ENCODE results near the gene RNU4-1. TPM values are rescaled to one million over a fixed set of nuclear protein-coding genes. Genes with fewer than 3 reads are reported as not detected.
"Not testable (repeated sequence)": the region's sequence is repeated elsewhere in the genome, so short reads cannot be mapped to it uniquely, and the experiment has no call there.

Gene RNU4-1
- 2,196 and 2,563 TPM in 2 replicates for total RNA-seq

DNA sequence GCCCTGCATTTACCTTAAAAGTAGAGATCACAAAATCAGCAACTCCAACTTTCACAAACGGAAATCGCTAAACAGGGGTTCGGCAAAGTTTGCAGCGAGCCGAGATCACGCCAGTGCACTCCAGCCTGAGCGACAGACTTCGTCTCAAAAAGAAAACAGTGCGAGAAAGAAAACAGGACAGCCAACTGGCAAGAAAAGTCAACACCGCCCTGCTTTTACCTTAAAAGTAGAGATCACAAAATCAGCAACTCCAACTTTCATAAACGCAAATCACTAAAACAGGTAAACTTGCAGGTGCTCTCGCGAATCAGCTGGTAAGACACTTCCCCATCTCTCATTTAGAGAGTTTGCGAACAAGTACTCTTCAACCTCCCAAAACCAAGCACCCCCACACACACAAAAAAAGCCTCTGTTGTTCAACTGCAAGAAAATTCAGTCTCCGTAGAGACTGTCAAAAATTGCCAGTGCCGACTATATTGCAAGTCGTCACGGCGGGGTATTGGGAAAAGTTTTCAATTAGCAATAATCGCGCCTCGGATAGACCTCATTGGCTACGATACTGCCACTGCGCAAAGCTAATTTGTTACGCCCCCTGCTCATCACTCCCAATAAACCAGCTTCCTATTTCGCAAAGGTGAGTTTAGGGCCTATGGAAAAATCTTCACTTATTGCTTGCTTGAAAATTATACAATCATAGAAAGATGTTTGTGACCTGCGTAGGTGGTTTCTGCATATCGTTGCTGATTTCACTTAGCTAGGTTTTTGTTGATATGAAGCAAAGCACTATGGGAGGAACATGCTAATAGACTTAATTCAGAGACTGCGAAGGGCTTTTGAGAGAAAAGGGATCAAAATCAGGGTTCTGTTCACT is at the start of gene RNU4-1:
RNU4-1 (minus strand) TSS at position 577 of the 871 bp plus-strand sequence.
- Mint-ChIP-seq H3K27ac (no peak within 1 kb of the TSS), H3K4me1 (peaks cover 3% of the 10 kb centered on the region), H3K27me3 (peaks cover 3% of the 10 kb centered on the region), H3K36me3 (ENCODE audit: low read depth) (no peaks in the 10 kb centered on the region), H3K4me3 (no peak within 1 kb of the TSS), H3K9me3 (no peaks in the 10 kb centered on the region)
- intact Hi-C loops (cut with micrococcal nuclease) = loop anchor here (1.0 to 2.0 kb wide), 5 partner anchors 9 to 280 kb away; partner anchors contain the start of gene SIRT4
- peak; percentile 93 for DNase-seq

DNA sequence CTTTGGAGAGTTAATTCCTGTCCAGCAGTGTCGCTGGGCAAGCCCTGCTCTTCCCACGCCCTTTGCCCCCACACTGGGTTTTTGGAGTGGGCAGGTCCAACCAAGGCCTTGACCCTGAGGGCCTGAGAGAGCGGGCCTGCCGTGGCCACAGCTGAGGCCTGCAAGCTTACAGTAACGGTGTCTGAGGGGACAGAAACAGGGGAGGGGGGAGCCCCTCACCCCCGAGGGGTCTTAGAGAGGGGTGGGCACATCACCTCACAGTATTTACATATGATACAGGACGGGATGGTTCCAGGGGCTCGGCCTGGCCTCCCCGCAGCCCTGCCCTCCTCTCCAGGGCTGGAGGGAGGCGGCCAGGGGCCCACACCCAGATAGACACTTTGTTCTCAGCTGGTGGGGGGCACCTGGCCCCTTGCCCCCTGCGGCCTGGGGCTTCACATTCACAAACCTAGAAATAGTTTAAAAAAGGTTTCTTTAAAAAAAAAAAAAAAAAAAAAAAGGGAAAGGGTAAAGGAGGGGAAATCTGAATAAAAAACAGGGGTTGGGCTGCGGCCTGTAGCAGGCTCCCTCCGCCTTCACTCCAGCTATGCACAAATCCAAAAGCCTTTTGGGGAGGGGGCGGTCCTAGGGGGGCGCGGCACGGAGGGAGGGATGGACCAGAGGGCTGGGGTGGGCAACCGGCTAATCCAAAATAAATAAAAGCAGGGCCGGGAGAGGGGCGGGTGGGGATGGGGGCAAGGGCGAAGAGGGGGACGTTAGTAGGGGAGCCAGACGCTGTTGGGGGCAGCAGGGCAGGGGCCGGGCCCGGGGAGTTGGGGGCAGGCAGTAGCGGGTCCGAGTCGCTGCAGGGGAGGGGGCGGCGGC is 49.4 kb upstream of the RNU4-1 start:
- Mint-ChIP-seq H3K9me3 (peaks cover 9% of the 10 kb centered on the region), H3K27me3 (peaks cover 4% of the 10 kb centered on the region), H3K27ac (no peak overlapping the region), H3K4me1 (no peaks in the 10 kb centered on the region), H3K4me3 (no peak overlapping the region), H3K36me3 (ENCODE audit: low read depth) (no peaks in the 10 kb centered on the region)
- DNase-seq = no peak
- intact Hi-C loops (cut with micrococcal nuclease) = no loop called here

GRCh38 chr12:120339256-120339655 is 46.2 kb upstream of the RNU4-1 start:
- Mint-ChIP-seq H3K27me3 (peaks cover 5% of the 10 kb centered on the region), H3K4me3 (no peak overlapping the region), H3K27ac (no peak overlapping the region), H3K36me3 (ENCODE audit: low read depth) (no peaks in the 10 kb centered on the region), H3K9me3 (peaks cover 20% of the 10 kb centered on the region), H3K4me1 (no peaks in the 10 kb centered on the region)
- intact Hi-C loops (cut with micrococcal nuclease) = no loop called here
- no peak for DNase-seq

GRCh38 chr12:120337730-120338129 is 44.7 kb upstream of the RNU4-1 start:
- no peak overlapping the region for H3K4me3 Mint-ChIP-seq
- H3K27me3 Mint-ChIP-seq = peaks cover 5% of the 10 kb centered on the region
- no peak for DNase-seq
- intact Hi-C loops (cut with micrococcal nuclease) = no loop called here
- no peak overlapping the region for H3K27ac Mint-ChIP-seq
- H3K36me3 Mint-ChIP-seq (ENCODE audit: low read depth) = no peaks in the 10 kb centered on the region
- H3K9me3 Mint-ChIP-seq = peaks cover 20% of the 10 kb centered on the region
- H3K4me1 Mint-ChIP-seq = no peaks in the 10 kb centered on the region

DNA sequence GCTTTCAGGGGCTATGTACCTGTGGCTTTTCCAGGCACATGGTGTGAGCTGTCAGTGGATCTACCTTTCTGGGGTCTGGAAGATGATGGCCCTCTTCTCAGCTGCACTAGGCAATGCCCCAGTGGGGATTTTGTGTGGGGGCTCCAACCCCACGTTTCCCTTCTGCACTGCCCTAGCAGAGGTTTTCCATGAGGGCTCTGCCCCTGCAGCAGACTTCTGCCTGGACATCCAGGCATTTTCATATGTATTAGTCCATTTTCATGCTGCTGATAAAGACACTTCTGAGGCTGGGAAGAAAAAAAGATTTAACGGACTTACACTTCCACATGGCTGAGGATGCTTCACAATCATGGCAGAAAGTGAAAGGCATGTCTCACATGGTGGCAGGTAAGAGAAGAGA is 43.4 kb upstream of the RNU4-1 start:
- H3K9me3 Mint-ChIP-seq = peaks cover 20% of the 10 kb centered on the region
- H3K36me3 Mint-ChIP-seq (ENCODE audit: low read depth); H3K4me3 Mint-ChIP-seq; DNase-seq; H3K27me3 Mint-ChIP-seq; H3K27ac Mint-ChIP-seq; H3K4me1 Mint-ChIP-seq; intact Hi-C loops (cut with micrococcal nuclease): not testable (repeated sequence)

DNA sequence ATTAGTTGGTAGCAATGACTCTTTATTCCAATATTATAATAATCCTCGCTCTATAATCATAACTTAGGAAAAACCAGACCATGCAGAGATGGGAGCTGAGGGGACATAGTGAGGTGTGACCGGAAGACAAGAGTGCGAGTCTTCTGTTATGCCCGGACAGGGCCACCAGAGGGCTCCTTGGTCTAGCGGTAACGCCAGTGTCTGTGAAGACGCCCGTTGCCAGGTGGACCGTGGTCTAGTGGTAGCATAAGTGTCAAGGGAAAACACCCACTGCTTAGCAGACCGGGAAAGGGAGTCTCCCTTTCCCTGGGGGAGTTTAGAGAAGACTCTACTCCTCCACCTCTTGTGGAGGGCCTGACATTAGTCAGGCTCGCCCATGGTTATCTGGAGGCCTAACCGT is 42.4 kb upstream of the RNU4-1 start:
- H3K36me3 Mint-ChIP-seq (ENCODE audit: low read depth); H3K4me3 Mint-ChIP-seq; intact Hi-C loops (cut with micrococcal nuclease); H3K27me3 Mint-ChIP-seq; H3K4me1 Mint-ChIP-seq; H3K27ac Mint-ChIP-seq: not testable (repeated sequence)
- peak; percentile 76 for DNase-seq
- peaks cover 20% of the 10 kb centered on the region for H3K9me3 Mint-ChIP-seq

DNA sequence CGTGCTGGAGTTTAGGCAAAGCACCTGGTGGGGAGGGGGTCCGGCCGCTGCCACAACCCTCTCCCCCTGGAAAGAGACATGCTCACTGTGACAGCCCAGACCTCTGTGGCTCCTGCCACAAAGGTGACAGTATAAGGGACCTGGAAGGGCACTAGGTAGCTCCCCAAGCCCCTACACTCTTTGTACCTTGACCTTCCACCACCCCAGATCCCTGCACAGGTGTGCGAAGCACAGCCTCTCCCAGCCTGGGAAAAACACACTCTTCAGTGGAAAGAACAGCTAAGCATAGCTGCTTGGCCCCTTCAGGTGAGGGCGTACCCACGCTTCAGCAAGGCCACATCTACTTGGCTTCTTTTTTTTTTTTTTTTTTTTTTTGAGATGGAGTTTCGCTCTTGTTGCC is 39.5 kb upstream of the RNU4-1 start:
- intact Hi-C loops (cut with micrococcal nuclease) = no loop called here
- H3K27ac Mint-ChIP-seq = no peak overlapping the region
- H3K27me3 Mint-ChIP-seq = peaks cover 6% of the 10 kb centered on the region
- no peaks in the 10 kb centered on the region for H3K4me1 Mint-ChIP-seq
- no peak overlapping the region for H3K4me3 Mint-ChIP-seq
- H3K36me3 Mint-ChIP-seq (ENCODE audit: low read depth) = no peaks in the 10 kb centered on the region
- H3K9me3 Mint-ChIP-seq = peaks cover 13% of the 10 kb centered on the region
- no peak for DNase-seq

GRCh38 chr12:120332041-120332440 is 39.0 kb upstream of the RNU4-1 start:
- Mint-ChIP-seq H3K4me3 (no peak overlapping the region), H3K9me3 (peaks cover 9% of the 10 kb centered on the region), H3K27me3 (peaks cover 6% of the 10 kb centered on the region), H3K36me3 (ENCODE audit: low read depth) (no peaks in the 10 kb centered on the region), H3K4me1 (no peaks in the 10 kb centered on the region), H3K27ac (no peak overlapping the region)
- DNase-seq = no peak
- intact Hi-C loops (cut with micrococcal nuclease) = no loop called here

DNA sequence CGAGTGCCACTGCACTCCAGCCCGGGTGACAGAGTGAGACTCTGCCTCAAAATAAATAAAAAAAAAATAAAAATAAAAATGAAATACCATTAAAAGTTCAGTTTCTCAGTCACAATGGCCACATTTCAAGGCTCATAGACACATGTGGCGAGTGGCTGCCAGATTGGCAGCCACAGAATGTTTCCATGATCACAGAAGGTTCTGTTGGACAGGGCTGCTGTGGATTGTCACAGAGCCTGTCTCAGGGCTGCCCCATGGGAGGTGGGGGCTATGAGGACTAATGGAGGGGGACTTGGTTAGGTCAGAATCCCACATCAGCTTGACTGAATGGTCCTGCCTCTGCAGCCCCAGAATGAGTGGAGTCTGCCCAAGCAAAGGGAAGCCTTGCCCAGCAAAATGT is 38.4 kb upstream of the RNU4-1 start:
- no peaks in the 10 kb centered on the region for H3K36me3 Mint-ChIP-seq (ENCODE audit: low read depth)
- H3K4me3 Mint-ChIP-seq = no peak overlapping the region
- peaks cover 4% of the 10 kb centered on the region for H3K9me3 Mint-ChIP-seq
- no peak overlapping the region for H3K27ac Mint-ChIP-seq
- intact Hi-C loops (cut with micrococcal nuclease) = no loop called here
- no peaks in the 10 kb centered on the region for H3K4me1 Mint-ChIP-seq
- peaks cover 6% of the 10 kb centered on the region for H3K27me3 Mint-ChIP-seq
- DNase-seq = no peak

DNA sequence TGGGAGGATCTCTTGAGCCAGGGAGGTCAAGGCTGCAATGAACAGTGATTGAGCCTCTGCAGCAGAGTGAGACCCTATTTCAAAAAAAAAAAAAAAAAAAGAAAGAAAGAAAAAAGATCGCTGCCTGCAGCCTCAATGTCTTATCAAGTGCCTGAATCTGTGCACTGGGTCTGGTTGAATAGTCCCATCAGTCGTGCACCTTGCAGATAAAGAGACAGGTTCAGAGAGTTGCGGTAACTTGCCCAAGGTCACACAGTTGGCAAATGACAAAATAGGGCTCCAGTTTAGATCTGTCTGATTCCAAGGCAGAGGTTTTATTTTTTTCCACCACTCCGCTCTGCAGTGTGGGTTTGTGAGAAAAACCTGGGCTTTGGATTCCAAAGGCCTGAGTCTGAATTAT is 35.2 kb upstream of the RNU4-1 start:
- DNase-seq = no peak
- intact Hi-C loops (cut with micrococcal nuclease) = loop anchor here (5.0 kb wide), 2 partner anchors 34 to 319 kb away; no protein-coding TSS in a partner anchor
- Mint-ChIP-seq H3K4me3 (no peak overlapping the region), H3K4me1 (peaks cover 9% of the 10 kb centered on the region), H3K27ac (no peak overlapping the region), H3K9me3 (no peaks in the 10 kb centered on the region), H3K36me3 (ENCODE audit: low read depth) (no peaks in the 10 kb centered on the region), H3K27me3 (peaks cover 8% of the 10 kb centered on the region)

- intact Hi-C loops (cut with micrococcal nuclease) = loop anchor here (5.0 kb wide), 2 partner anchors 35 to 320 kb away; no protein-coding TSS in a partner anchor
- DNase-seq = no peak
- Mint-ChIP-seq H3K4me1 (peaks cover 9% of the 10 kb centered on the region), H3K27me3 (peaks cover 8% of the 10 kb centered on the region), H3K9me3 (no peaks in the 10 kb centered on the region), H3K27ac (no peak within 1 kb of the TSS), H3K4me3 (no peak within 1 kb of the TSS), H3K36me3 (ENCODE audit: low read depth) (no peaks in the 10 kb centered on the region)
Observed at GRCh38 chr12:120327593-120327992, 34.6 kb upstream of the RNU4-1 start, which contains the start of gene PLA2G1B. PLA2G1B (minus strand) TSS chr12:120327779; CDS start chr12:120327753, 26 bp downstream.

DNA sequence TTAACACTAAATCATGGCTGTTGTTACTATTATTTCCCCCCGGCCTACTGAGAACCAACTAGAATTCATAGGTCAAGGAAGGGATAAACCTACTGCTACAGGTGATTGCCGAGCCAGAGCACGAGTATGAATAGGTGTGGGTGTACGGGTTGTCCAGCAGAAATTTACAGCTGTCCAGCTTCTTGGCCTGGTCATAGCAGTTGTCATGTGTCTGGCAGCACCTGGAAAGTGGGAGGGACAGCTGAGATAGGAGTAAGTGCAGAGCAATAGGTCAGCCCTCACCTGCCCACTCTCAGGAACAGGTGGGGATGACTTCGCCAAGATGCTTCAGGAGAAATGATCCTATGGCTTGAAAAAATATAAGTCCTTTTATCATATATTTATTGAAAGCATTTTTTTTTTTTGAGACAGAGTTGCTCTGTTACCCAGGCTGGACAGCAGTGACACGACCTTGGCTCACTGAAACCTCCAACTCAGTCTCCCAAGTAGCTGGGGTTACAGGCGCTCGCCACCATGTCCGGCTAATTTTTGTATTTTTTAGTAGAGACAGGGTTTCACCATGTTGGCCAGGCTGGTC is 31.9 kb upstream of the RNU4-1 start:
- DNase-seq = no peak
- H3K36me3 Mint-ChIP-seq (ENCODE audit: low read depth) = no peaks in the 10 kb centered on the region
- intact Hi-C loops (cut with micrococcal nuclease) = loop anchor here (1.0 to 5.0 kb wide), 4 partner anchors 32 to 322 kb away; partner anchors contain the start of gene RNU4-1
- no peak overlapping the region for H3K27ac Mint-ChIP-seq
- H3K4me3 Mint-ChIP-seq = no peak overlapping the region
- peaks cover 8% of the 10 kb centered on the region for H3K27me3 Mint-ChIP-seq
- peaks cover 9% of the 10 kb centered on the region for H3K4me1 Mint-ChIP-seq
- no peaks in the 10 kb centered on the region for H3K9me3 Mint-ChIP-seq

GRCh38 chr12:120323772-120324171 is 30.7 kb upstream of the RNU4-1 start:
- H3K36me3 Mint-ChIP-seq (ENCODE audit: low read depth) = no peaks in the 10 kb centered on the region
- peaks cover 9% of the 10 kb centered on the region for H3K4me1 Mint-ChIP-seq
- intact Hi-C loops (cut with micrococcal nuclease) = loop anchor here (2.0 kb wide), 1 partner anchor 31 kb away; the partner anchor contains the start of gene RNU4-1
- H3K4me3 Mint-ChIP-seq = no peak overlapping the region
- no peak overlapping the region for H3K27ac Mint-ChIP-seq
- H3K27me3 Mint-ChIP-seq = peaks cover 10% of the 10 kb centered on the region
- H3K9me3 Mint-ChIP-seq = no peaks in the 10 kb centered on the region
- DNase-seq = no peak
